Fibroblast of the aortic adventitia (primary cell): ENCODE results near the gene TWF2. TPM values are rescaled to one million over a fixed set of nuclear protein-coding genes. Genes with fewer than 3 reads are reported as not detected.
A peak's percentile ranks its signal among the peaks of the same experiment; 100 is the strongest.

Experiments
- DNase-seq: peaks from one replicate; pipeline ENCODE4 v3.0.0-alpha.2; 2010; ENCODE audit warnings: low read depth
- H3K4me3 ChIP-seq: 2 replicates; pipeline ENCODE4 v1.5.1; 2011; ENCODE audit warnings: low read depth, mild to moderate bottlenecking, control low read depth, low read length, moderate library complexity
- total RNA-seq: library from RNA; depleted of rRNA; stranded (reverse); fragments of >200 nt; gene quantifications from 2 replicates; pipeline ENCODE4 v1.2.3, GENCODE V29; 2012; ENCODE audit warnings: low replicate concordance
- TF ChIP-seq, protein P1 (sequence below): IDR thresholded peaks from 2 replicates; pipeline ENCODE4 v1.5.1; 2011; ENCODE audit warnings: mild to moderate bottlenecking, low read length, control low read depth, inconsistent platforms; ENCODE audit not compliant: insufficient read depth

The TWF2 gene
- total RNA-seq, 1 donor: 109 TPM

GRCh38 chr3:52211268-52211891, 27.6 kb downstream of the TWF2 start:
- no peak for DNase-seq
- TF ChIP-seq, protein P1, sequence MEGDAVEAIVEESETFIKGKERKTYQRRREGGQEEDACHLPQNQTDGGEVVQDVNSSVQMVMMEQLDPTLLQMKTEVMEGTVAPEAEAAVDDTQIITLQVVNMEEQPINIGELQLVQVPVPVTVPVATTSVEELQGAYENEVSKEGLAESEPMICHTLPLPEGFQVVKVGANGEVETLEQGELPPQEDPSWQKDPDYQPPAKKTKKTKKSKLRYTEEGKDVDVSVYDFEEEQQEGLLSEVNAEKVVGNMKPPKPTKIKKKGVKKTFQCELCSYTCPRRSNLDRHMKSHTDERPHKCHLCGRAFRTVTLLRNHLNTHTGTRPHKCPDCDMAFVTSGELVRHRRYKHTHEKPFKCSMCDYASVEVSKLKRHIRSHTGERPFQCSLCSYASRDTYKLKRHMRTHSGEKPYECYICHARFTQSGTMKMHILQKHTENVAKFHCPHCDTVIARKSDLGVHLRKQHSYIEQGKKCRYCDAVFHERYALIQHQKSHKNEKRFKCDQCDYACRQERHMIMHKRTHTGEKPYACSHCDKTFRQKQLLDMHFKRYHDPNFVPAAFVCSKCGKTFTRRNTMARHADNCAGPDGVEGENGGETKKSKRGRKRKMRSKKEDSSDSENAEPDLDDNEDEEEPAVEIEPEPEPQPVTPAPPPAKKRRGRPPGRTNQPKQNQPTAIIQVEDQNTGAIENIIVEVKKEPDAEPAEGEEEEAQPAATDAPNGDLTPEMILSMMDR: no peak

GRCh38 chr3:52210550-52211046, 28.4 kb downstream of the TWF2 start:
- TF ChIP-seq, protein P1: no peak
- DNase-seq: peak; percentile 48
- no peak overlapping the region for H3K4me3 ChIP-seq

More at GRCh38 chr3:52211268-52211891, 27.6 kb downstream of the TWF2 start:
- H3K4me3 ChIP-seq: no peak overlapping the region

GRCh38 chr3:52210037-52210436, 28.9 kb downstream of the TWF2 start:
- no peak for DNase-seq
- TF ChIP-seq, protein P1: no peak
- no peak overlapping the region for H3K4me3 ChIP-seq

GRCh38 chr3:52208556-52208955, 30.4 kb downstream of the TWF2 start:
- TF ChIP-seq, protein P1: no peak
- H3K4me3 ChIP-seq: no peak overlapping the region
- no peak for DNase-seq

- TF ChIP-seq, protein P1: no peak
- H3K4me3 ChIP-seq: no peak overlapping the region
- DNase-seq: no peak
Measured at GRCh38 chr3:52205727-52206372, 33.1 kb downstream of the TWF2 start.

GRCh38 chr3:52204337-52205073, 34.5 kb downstream of the TWF2 start:
- no peak overlapping the region for H3K4me3 ChIP-seq
- TF ChIP-seq, protein P1: no peak
- DNase-seq: no peak
